HUES48 (cell line): ENCODE results near the gene URM1.

Source experiments
- H3K27ac ChIP-seq: one replicate; pipeline ENCODE4 v1.7.0; 2013; ENCODE audit warnings: low read depth, low read length, inconsistent platforms
- H3K27me3 ChIP-seq: 2 replicates; pipeline ENCODE4 v1.6.1; 2013; ENCODE audit warnings: mild to moderate bottlenecking, low read length; ENCODE audit not compliant: control insufficient read depth, insufficient read depth
- H3K36me3 ChIP-seq: 2 replicates; pipeline ENCODE4 v1.6.1; 2013; ENCODE audit warnings: low read length; ENCODE audit not compliant: control insufficient read depth, insufficient read depth
- H3K4me1 ChIP-seq: 2 replicates; pipeline ENCODE4 v1.6.1; 2013; ENCODE audit warnings: mild to moderate bottlenecking, low read length; ENCODE audit not compliant: control insufficient read depth, insufficient read depth
- H3K4me3 ChIP-seq: 2 replicates; pipeline ENCODE4 v1.5.1; 2013; ENCODE audit warnings: mild to moderate bottlenecking, low read depth, low read length
- H3K9ac ChIP-seq: 2 replicates; pipeline ENCODE4 v1.6.1; 2013; ENCODE audit warnings: mild to moderate bottlenecking, low read depth, low read length, moderate library complexity
- H3K9me3 ChIP-seq: 2 replicates; pipeline ENCODE4 v1.6.1; 2013; ENCODE audit warnings: low read length; ENCODE audit not compliant: control insufficient read depth, insufficient read depth

The URM1 gene

GRCh38 chr9:128388150-128388549 is 17.0 kb downstream of the URM1 start:
- H3K27ac ChIP-seq = no peak overlapping the region
- peaks cover 32% of the 10 kb centered on the region for H3K36me3 ChIP-seq
- no peaks in the 10 kb centered on the region for H3K9me3 ChIP-seq
- no peak overlapping the region for H3K4me3 ChIP-seq
- peaks cover 56% of the 10 kb centered on the region for H3K4me1 ChIP-seq
- no peak overlapping the region for H3K9ac ChIP-seq
- H3K27me3 ChIP-seq = peaks cover 97% of the 10 kb centered on the region

GRCh38 chr9:128389395-128390149 is 18.4 kb downstream of the URM1 start:
- Histone ChIP-seq H3K4me3 (no peak overlapping the region), H3K27ac (no peak overlapping the region), H3K36me3 (peaks cover 29% of the 10 kb centered on the region), H3K9me3 (no peaks in the 10 kb centered on the region), H3K27me3 (peaks cover 97% of the 10 kb centered on the region), H3K9ac (no peak overlapping the region), H3K4me1 (peaks cover 54% of the 10 kb centered on the region)

- peaks cover 52% of the 10 kb centered on the region for H3K4me1 ChIP-seq
- no peak overlapping the region for H3K9ac ChIP-seq
- H3K27me3 ChIP-seq = peaks cover 97% of the 10 kb centered on the region
- H3K36me3 ChIP-seq = peaks cover 29% of the 10 kb centered on the region
- H3K4me3 ChIP-seq = no peak overlapping the region
- H3K9me3 ChIP-seq = no peaks in the 10 kb centered on the region
- no peak overlapping the region for H3K27ac ChIP-seq
Observed at GRCh38 chr9:128390150-128390812, 19.1 kb downstream of the URM1 start.

DNA sequence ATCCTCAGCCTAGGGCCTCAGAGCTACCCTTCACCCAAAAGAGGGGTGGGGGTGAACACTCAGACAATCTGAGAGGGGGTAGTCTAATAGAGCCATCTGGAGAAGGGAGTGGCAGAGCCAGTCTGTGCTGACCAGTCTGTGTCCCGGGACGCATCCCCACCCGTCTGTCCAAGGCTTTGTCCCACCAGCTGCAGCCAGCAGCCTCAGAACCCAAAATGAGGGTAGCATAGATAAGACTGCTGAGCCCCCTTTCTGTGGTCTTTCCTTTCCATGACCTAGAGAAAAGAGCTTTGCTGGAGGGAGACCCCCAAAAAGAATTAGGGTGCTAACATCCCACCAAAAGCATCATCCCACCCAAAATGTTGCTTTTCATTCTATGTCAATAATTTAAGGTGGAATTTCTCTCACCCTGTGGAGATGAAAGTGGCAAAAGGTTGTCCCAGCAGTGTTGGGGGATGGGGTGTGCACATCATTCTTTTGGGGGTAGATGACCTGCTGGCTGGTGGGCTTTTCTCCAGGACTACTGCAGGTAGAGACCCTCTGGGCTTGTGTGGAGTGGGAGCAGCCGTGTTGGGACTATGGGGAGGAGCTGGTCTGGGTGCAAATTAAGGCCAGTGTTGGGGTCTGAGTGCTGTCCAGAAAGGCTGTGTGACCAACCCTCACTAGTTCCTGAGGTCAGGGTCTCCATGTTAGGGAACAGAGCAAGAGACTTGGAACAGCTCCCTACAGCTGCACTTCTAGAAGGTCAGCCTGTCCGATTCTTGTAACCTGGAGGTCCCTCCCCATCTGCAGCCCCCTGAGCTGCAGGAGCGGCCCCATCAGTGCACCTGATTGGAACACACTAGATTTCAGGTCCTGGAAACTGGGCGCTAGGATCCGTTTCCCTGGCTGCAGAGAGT is 19.9 kb downstream of the URM1 start:
- peaks cover 45% of the 10 kb centered on the region for H3K4me1 ChIP-seq
- H3K27me3 ChIP-seq = peaks cover 99% of the 10 kb centered on the region
- no peak overlapping the region for H3K9ac ChIP-seq
- no peak overlapping the region for H3K27ac ChIP-seq
- peaks cover 29% of the 10 kb centered on the region for H3K36me3 ChIP-seq
- H3K9me3 ChIP-seq = no peaks in the 10 kb centered on the region
- no peak overlapping the region for H3K4me3 ChIP-seq

GRCh38 chr9:128391956-128392301 is 20.8 kb downstream of the URM1 start:
- H3K27me3 ChIP-seq = peaks cover 99% of the 10 kb centered on the region
- H3K4me1 ChIP-seq = peaks cover 48% of the 10 kb centered on the region
- H3K27ac ChIP-seq = no peak overlapping the region
- H3K9me3 ChIP-seq = no peaks in the 10 kb centered on the region
- H3K4me3 ChIP-seq = peak overlapping the region; percentile 48; the same call in 1 of the 2 replicates
- peaks cover 27% of the 10 kb centered on the region for H3K36me3 ChIP-seq
- no peak overlapping the region for H3K9ac ChIP-seq

DNA sequence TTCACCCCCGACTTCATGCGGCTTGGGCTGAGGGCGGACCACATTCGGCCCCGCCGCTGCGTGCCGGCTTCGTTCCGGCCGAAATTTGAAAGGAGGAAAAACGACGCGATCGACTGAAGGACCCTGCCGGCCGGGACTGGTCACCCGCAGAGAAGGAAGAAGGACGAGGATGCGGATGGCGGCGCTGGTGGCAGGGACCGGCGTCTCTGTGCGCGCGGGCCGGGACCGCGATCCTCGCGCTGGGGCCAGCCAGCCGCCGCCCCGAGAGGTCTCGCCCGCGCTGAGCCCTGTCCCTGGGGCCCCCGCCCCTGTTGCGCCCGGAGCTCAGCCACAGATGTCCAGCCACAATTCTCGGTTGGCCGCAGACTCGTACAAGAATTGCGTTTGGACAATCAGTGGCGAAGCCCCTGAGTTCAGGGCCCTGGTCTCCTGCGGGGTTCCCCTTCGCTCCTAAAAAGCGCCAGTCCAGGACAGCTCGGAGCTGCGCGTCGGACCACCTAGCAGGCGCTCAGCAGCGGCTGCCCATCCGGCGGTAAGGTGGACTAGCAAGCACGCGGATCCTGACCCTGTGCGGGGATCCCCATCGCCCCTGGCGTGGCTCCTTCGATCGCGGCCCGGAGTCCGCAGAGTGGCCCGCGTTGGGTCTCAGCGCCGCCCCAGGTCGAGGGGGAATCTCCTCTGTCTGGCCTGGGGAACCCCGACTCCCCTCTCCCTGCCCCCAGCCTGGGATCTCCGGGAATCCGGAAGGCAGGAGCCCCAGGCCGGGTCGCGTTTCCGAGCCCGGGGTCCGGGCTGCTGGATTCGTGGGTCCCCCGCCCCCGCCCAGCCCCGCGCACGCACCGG is 21.3 kb downstream of the URM1 start:
- Histone ChIP-seq H3K36me3 (peaks cover 21% of the 10 kb centered on the region), H3K4me1 (peaks cover 54% of the 10 kb centered on the region), H3K27me3 (peaks cover 99% of the 10 kb centered on the region), H3K4me3 (peak overlapping the region; percentile 48), H3K9ac (no peak overlapping the region), H3K9me3 (no peaks in the 10 kb centered on the region), H3K27ac (no peak overlapping the region)

DNA sequence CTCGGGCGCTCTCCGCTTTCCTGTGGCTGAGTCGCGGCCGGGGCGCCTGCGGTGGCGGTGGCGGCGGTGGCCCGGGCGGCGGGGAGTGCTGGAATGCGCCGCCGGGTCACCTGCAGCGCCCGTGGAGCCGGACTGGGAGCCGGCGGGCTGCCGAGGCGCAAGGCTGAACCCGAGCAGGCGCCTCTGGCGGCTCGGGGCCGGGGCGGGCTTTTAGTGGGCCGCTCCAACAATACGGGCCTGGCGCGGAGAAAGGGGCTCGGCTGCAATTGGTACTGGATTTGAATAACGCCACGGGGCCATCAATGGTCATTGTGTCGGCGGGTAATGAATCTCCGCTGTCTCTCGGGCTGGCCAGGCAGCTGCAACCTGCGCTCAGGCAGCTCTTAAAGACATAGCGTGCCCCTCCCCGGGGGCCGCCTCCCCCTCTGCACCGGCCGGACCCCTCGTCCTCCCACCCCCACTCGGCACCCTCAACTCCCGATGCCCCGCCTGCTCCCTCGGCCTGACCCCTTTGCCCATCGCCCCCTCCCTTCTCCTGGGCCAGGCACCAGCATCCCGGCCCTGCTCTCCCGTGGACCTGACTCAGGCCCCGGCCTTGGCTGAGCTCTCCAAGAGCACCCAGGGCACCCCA is 22.1 kb downstream of the URM1 start:
- H3K9ac ChIP-seq = no peak overlapping the region
- H3K36me3 ChIP-seq = peaks cover 14% of the 10 kb centered on the region
- H3K9me3 ChIP-seq = no peaks in the 10 kb centered on the region
- H3K4me1 ChIP-seq = peaks cover 58% of the 10 kb centered on the region
- H3K27me3 ChIP-seq = peaks cover 100% of the 10 kb centered on the region
- H3K4me3 ChIP-seq = peak overlapping the region; percentile 48
- H3K27ac ChIP-seq = no peak overlapping the region

DNA sequence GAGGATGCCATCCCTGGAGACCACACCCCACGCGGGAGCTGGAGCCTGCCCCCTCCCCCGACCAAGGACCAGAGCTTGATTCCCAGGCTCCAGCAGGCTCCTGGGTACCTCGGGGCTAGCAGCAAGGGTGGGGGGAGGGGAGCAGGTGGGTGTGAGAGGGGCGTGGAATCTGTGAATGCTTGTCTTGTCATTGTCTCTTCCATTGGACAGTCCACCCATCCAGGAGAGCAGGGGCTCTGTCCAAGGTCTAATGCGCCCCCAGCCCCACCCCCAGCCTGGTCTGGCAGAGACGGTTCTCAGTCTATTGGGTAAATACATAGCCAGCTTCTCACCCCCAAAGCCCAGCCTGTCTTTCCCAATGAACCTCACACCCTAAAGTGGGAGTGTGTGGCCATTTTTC is 22.8 kb downstream of the URM1 start:
- Histone ChIP-seq H3K4me1 (peaks cover 58% of the 10 kb centered on the region), H3K9ac (no peak overlapping the region), H3K27me3 (peaks cover 100% of the 10 kb centered on the region), H3K27ac (no peak overlapping the region), H3K4me3 (no peak overlapping the region), H3K9me3 (no peaks in the 10 kb centered on the region), H3K36me3 (peaks cover 7% of the 10 kb centered on the region; the same call in 1 of the 2 replicates)

DNA sequence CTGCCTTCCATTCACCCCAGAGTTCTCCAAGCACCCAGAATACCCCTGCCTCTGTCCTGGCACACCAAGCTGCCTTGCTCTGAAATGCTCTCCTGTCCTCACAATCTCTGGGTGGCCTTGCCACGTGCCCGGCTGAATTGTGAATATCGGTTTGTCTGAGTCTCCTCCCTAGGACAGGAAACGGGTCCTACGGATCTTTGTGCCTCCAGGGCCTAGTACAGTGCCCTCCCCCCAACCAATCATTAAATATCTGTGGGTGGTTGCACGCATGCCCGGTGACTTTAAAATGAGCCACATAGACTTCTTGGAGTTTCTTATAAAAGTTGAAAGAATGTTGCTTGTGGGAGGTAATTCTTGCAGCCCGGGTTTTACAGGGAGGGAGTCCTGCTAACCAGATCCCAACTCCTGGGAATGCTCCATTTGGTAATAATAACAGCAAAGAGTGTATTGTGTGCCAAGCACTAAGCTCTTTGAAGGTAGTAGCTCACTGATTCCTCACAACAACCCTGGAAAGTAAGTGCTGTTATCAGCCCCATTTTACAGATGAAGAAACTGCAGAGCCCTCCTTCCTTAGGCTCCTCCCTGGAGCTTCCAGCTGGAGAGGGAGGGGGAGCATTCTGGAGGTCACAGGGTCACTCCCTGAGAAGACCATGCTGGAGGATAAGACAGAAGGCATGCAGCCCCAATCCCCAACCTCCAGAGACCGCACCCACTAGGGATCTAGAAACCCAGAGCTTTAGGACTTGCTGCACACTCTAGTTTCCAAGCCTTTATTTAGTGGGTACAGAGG is 23.4 kb downstream of the URM1 start:
- peaks cover 58% of the 10 kb centered on the region for H3K4me1 ChIP-seq
- H3K9me3 ChIP-seq = no peaks in the 10 kb centered on the region
- H3K36me3 ChIP-seq = peaks cover under 1% of the 10 kb centered on the region; the same call in 1 of the 2 replicates
- H3K4me3 ChIP-seq = no peak overlapping the region
- no peak overlapping the region for H3K27ac ChIP-seq
- H3K27me3 ChIP-seq = peaks cover 100% of the 10 kb centered on the region
- no peak overlapping the region for H3K9ac ChIP-seq
